ENCODE measurements around the gene ZNF138. TPM values are rescaled to one million over a fixed set of nuclear protein-coding genes. Genes with fewer than 3 reads are reported as not detected.
"Not testable (repeated sequence)": the region's sequence is repeated elsewhere in the genome, so short reads cannot be mapped to it uniquely, and the experiment has no call there.

Gene ZNF138
- 2.1 TPM for polyA plus RNA-seq (2013, experiment 1 of 2; ENCODE audit: insufficient read length)
- 2.6 TPM for polyA plus RNA-seq (2013, experiment 2 of 2; ENCODE audit: insufficient read length)

GRCh38 chr7:64794171-64794844 is at the start of gene ZNF138:
TSS of gene ZNF138 (plus strand) at chr7:64794428. CDS start at chr7:64794569, 141 bp downstream.
- peak; percentile 94 for DNase-seq

- no peak for DNase-seq
Observed at GRCh38 chr7:64744680-64745079, 49.5 kb upstream of the ZNF138 start.

- no peak for DNase-seq
Observed at GRCh38 chr7:64747802-64748201, 46.4 kb upstream of the ZNF138 start.

- DNase-seq, result no peak
Observed at GRCh38 chr7:64753032-64753431, 41.2 kb upstream of the ZNF138 start.

GRCh38 chr7:64755865-64756264 is 38.4 kb upstream of the ZNF138 start:
- no peak for DNase-seq

GRCh38 chr7:64758151-64758550 is 36.1 kb upstream of the ZNF138 start:
- DNase-seq, result no peak

- no peak for DNase-seq
Observed at GRCh38 chr7:64768824-64769223, 25.4 kb upstream of the ZNF138 start.

GRCh38 chr7:64774204-64774842 is 19.9 kb upstream of the ZNF138 start:
- no peak for DNase-seq

- DNase-seq, result no peak
Observed at GRCh38 chr7:64775289-64775688, 18.9 kb upstream of the ZNF138 start.

- not testable (repeated sequence) for DNase-seq
Observed at GRCh38 chr7:64784842-64785241, 9.4 kb upstream of the ZNF138 start.

- DNase-seq, result no peak
Observed at GRCh38 chr7:64787295-64787694, 6.9 kb upstream of the ZNF138 start.

- DNase-seq, result not testable (repeated sequence)
Observed at GRCh38 chr7:64789241-64789640, 5.0 kb upstream of the ZNF138 start.

- DNase-seq, result no peak
Observed at GRCh38 chr7:64793106-64793755, 997 bp upstream of the ZNF138 start.

- no peak for DNase-seq
Observed at GRCh38 chr7:64795176-64795575, 948 bp downstream of the ZNF138 start.

GRCh38 chr7:64799169-64799568 is 4.9 kb downstream of the ZNF138 start:
- not testable (repeated sequence) for DNase-seq

- DNase-seq, result no peak
Observed at GRCh38 chr7:64802699-64803098, 8.5 kb downstream of the ZNF138 start.

- DNase-seq, result no peak
Observed at GRCh38 chr7:64807731-64808365, 13.6 kb downstream of the ZNF138 start.

GRCh38 chr7:64811767-64812166 is 17.5 kb downstream of the ZNF138 start:
- DNase-seq, result no peak

- no peak for DNase-seq
Observed at GRCh38 chr7:64830926-64831325, 36.7 kb downstream of the ZNF138 start.

- no peak for DNase-seq
Observed at GRCh38 chr7:64832136-64832535, 37.9 kb downstream of the ZNF138 start.

GRCh38 chr7:64834989-64835388 is 40.8 kb downstream of the ZNF138 start:
- DNase-seq, result no peak

GRCh38 chr7:64835856-64836255 is 41.6 kb downstream of the ZNF138 start:
- not testable (repeated sequence) for DNase-seq

GRCh38 chr7:64838051-64838450 is 43.8 kb downstream of the ZNF138 start:
- not testable (repeated sequence) for DNase-seq
